HEK293 (cell line): ENCODE measurements around the gene TSPAN13.
A peak's percentile ranks its signal among the peaks of the same experiment; 100 is the strongest.

Experiments used
- BCL11A ChIP-seq: fragments of 450-650 bp; formaldehyde crosslinking; IDR thresholded peaks from 2 replicates; pipeline ENCODE4 v1.5.1; 2016; ENCODE audit warnings: low read depth, missing biosample characterization, missing genetic modification characterization
- KLF8 ChIP-seq: fragments of 450-650 bp; formaldehyde crosslinking; IDR thresholded peaks from 2 replicates; pipeline ENCODE4 v1.5.1; 2016; ENCODE audit warnings: missing biosample characterization, missing genetic modification characterization
- PBX3 ChIP-seq: sonication (generic); formaldehyde crosslinking; IDR thresholded peaks from 2 replicates; pipeline ENCODE4 v1.8.1; 2022; ENCODE audit warnings: mild to moderate bottlenecking, moderate library complexity, missing genetic modification reagents
- PRDM6 ChIP-seq: fragments of 450-650 bp; formaldehyde crosslinking; IDR thresholded peaks from 2 replicates; pipeline ENCODE4 v1.5.1; 2017; ENCODE audit warnings: missing biosample characterization, missing genetic modification characterization
- ZBTB44 ChIP-seq: fragments of 450-650 bp; IDR thresholded peaks from 2 replicates; pipeline ENCODE4 v1.5.1; 2018; ENCODE audit warnings: missing biosample characterization, mild to moderate bottlenecking, missing genetic modification characterization
- ZBTB48 ChIP-seq: fragments of 450-650 bp; formaldehyde crosslinking; IDR thresholded peaks from 2 replicates; pipeline ENCODE4 v1.5.1; 2016; ENCODE audit warnings: missing biosample characterization, missing genetic modification characterization
- ZFHX2 ChIP-seq: fragments of 450-650 bp; formaldehyde crosslinking; conservative IDR thresholded peaks from 2 replicates; pipeline ENCODE4 v1.5.1; 2016; ENCODE audit warnings: missing biosample characterization, missing genetic modification characterization
- ZFP41 ChIP-seq: fragments of 450-650 bp; formaldehyde crosslinking; IDR thresholded peaks from 2 replicates; pipeline ENCODE4 v1.5.1; 2016; ENCODE audit warnings: missing biosample characterization, missing genetic modification characterization, borderline replicate concordance
- ZNF133 ChIP-seq: fragments of 450-650 bp; formaldehyde crosslinking; IDR thresholded peaks from 2 replicates; pipeline ENCODE4 v1.5.1; 2016; ENCODE audit warnings: missing biosample characterization, missing genetic modification characterization
- ZNF155 ChIP-seq: fragments of 450-650 bp; formaldehyde crosslinking; IDR thresholded peaks from 2 replicates; pipeline ENCODE4 v1.5.1; 2016; ENCODE audit warnings: missing biosample characterization, missing genetic modification characterization
- ZNF157 ChIP-seq: fragments of 450-650 bp; formaldehyde crosslinking; IDR thresholded peaks from 2 replicates; pipeline ENCODE4 v1.5.1; 2016; ENCODE audit warnings: missing biosample characterization, missing genetic modification characterization
- ZNF19 ChIP-seq: fragments of 450-650 bp; formaldehyde crosslinking; IDR thresholded peaks from 2 replicates; pipeline ENCODE4; 2016; ENCODE audit warnings: missing biosample characterization, missing genetic modification characterization, low read depth
- ZNF202 ChIP-seq: fragments of 450-650 bp; formaldehyde crosslinking; IDR thresholded peaks from 2 replicates; pipeline ENCODE4 v1.5.1; 2016; ENCODE audit warnings: missing biosample characterization, missing genetic modification characterization, borderline replicate concordance
- ZNF266 ChIP-seq: fragments of 450-650 bp; formaldehyde crosslinking; IDR thresholded peaks from 2 replicates; pipeline ENCODE4 v1.5.1; 2016; ENCODE audit warnings: missing biosample characterization, missing genetic modification characterization, low read depth
- ZNF362 ChIP-seq: fragments of 450-650 bp; formaldehyde crosslinking; IDR thresholded peaks from 2 replicates; pipeline ENCODE4 v1.5.1; 2016; ENCODE audit warnings: missing biosample characterization, missing genetic modification characterization
- ZNF391 ChIP-seq: fragments of 450-650 bp; formaldehyde crosslinking; IDR thresholded peaks from 2 replicates; pipeline ENCODE4 v1.5.1; 2016; ENCODE audit warnings: low read depth, missing biosample characterization, missing genetic modification characterization, borderline replicate concordance
- ZNF398 ChIP-seq: fragments of 450-650 bp; formaldehyde crosslinking; IDR thresholded peaks from 2 replicates; pipeline ENCODE4 v1.5.1; 2017; ENCODE audit warnings: missing biosample characterization, missing genetic modification characterization
- ZNF433 ChIP-seq: fragments of 450-650 bp; formaldehyde crosslinking; IDR thresholded peaks from 2 replicates; pipeline ENCODE4 v1.5.1; 2016; ENCODE audit warnings: missing biosample characterization, missing genetic modification characterization, low read depth
- ZNF518A ChIP-seq: fragments of 450-650 bp; formaldehyde crosslinking; conservative IDR thresholded peaks from 2 replicates; pipeline ENCODE4 v1.5.1; 2016; ENCODE audit warnings: low read depth, missing biosample characterization, missing genetic modification characterization
- ZNF561 ChIP-seq: fragments of 450-650 bp; IDR thresholded peaks from 2 replicates; pipeline ENCODE4 v1.5.1; 2018; ENCODE audit warnings: missing biosample characterization, missing genetic modification characterization, borderline replicate concordance
- ZNF664 ChIP-seq: fragments of 450-650 bp; formaldehyde crosslinking; IDR thresholded peaks from 2 replicates; pipeline ENCODE4 v1.5.1; 2016; ENCODE audit warnings: missing biosample characterization, missing genetic modification characterization
- ZNF670 ChIP-seq: fragments of 450-650 bp; formaldehyde crosslinking; IDR thresholded peaks from 2 replicates; pipeline ENCODE4 v1.5.1; 2016; ENCODE audit warnings: missing biosample characterization, missing genetic modification characterization, low read depth
- ZNF76 ChIP-seq: fragments of 450-650 bp; formaldehyde crosslinking; IDR thresholded peaks from 2 replicates; pipeline ENCODE4; 2016; ENCODE audit warnings: low read depth, missing biosample characterization, missing genetic modification characterization, borderline replicate concordance
- ZSCAN16 ChIP-seq: fragments of 450-650 bp; formaldehyde crosslinking; IDR thresholded peaks from 2 replicates; pipeline ENCODE4 v1.5.1; 2016; ENCODE audit warnings: missing biosample characterization, missing genetic modification characterization
- ZSCAN4 ChIP-seq: fragments of 450-650 bp; formaldehyde crosslinking; IDR thresholded peaks from 2 replicates; pipeline ENCODE4 v1.5.1; 2017; ENCODE audit warnings: missing biosample characterization, missing genetic modification characterization

Gene TSPAN13

GRCh38 chr7:16739863-16740622 lies 13.5 kb upstream of the TSPAN13 start (continued):
- TF ChIP-seq ZFP41 (tag by site-specific recombination) (no peak), ZNF391 (tag by site-specific recombination) (no peak), BCL11A (tag by site-specific recombination) (0 out of 2 replicates have a peak, but pooled peaks have one; percentile 57), ZFHX2 (tag by site-specific recombination) (no peak), ZNF518A (tag by site-specific recombination) (0 out of 2 replicates have a peak, but pooled peaks have one; percentile 10), ZNF155 (tag by site-specific recombination) (no peak), ZBTB48 (no peak), ZNF561 (peak; percentile 57; the same call in 1 of the 2 replicates), ZBTB44 (tag by site-specific recombination) (peak; percentile 63), ZNF664 (tag by site-specific recombination) (no peak), ZNF133 (tag by site-specific recombination) (no peak), ZNF433 (tag by site-specific recombination) (no peak), ZNF202 (tag by site-specific recombination) (no peak), ZNF266 (tag by site-specific recombination) (no peak), ZNF76 (tag by site-specific recombination) (no peak), ZNF670 (no peak), KLF8 (tag by site-specific recombination) (no peak), ZNF157 (tag by site-specific recombination) (no peak), ZNF398 (tag by site-specific recombination) (no peak; the same call in 1 of the 2 replicates), PRDM6 (peak; percentile 49), PBX3 (CRISPR knock-in tag) (no peak), ZNF362 (no peak), ZNF19 (no peak), ZSCAN4 (tag by site-specific recombination) (no peak), ZSCAN16 (tag by site-specific recombination) (no peak)
